Body of pancreas (tissue), 4 donors: ENCODE measurements around the gene DNAH3.

Source experiments
- CTCF ChIP-seq, 7 experiments: fragments of 450-650 bp in 4 of 7; fragments of 200-600 bp in 3 of 7; sonication (generic) in 3 of 7; IDR thresholded peaks; one replicate each; pipeline ENCODE4 v1.5.1; 2016 to 2019; ENCODE audit warnings: antibody characterized with exemption in 7 of 7
- POLR2A ChIP-seq, 3 donors: fragments of 450-650 bp; IDR thresholded peaks; one replicate each; pipeline ENCODE4 v1.6.1; 2016; ENCODE audit warnings: antibody characterized with exemption in 3 of 3, mild to moderate bottlenecking in 2 of 3

GRCh38 chr16:20931066-20931600 is 219.5 kb downstream of the DNAH3 start:
- TF ChIP-seq POLR2A (IDR thresholded peaks at IDR 0.05) (no peak), CTCF (IDR thresholded peaks at IDR 0.05) (no peak)
